SK-N-SH (cell line): ENCODE data around the gene LAMTOR4.

Experiments used
- CTCF ChIP-seq: fragments of 200-600 bp; sonication (generic); IDR thresholded peaks from 2 replicates; pipeline ENCODE4 v1.6.1; 2017; ENCODE audit warnings: antibody characterized with exemption, mild to moderate bottlenecking, moderate library complexity
- EZH2phosphoT487 ChIP-seq: fragments of 200-600 bp; sonication (generic); IDR thresholded peaks from 2 replicates; pipeline ENCODE4 v1.6.1; 2017; ENCODE audit warnings: low read depth, mixed run types, mild to moderate bottlenecking, antibody characterized with exemption, moderate library complexity, borderline replicate concordance
- FOXM1 ChIP-seq: IDR thresholded peaks from 2 replicates; pipeline ENCODE4 v1.4.0; 2012; ENCODE audit warnings: low read depth, mild to moderate bottlenecking
- MAX ChIP-seq: IDR thresholded peaks from 2 replicates; pipeline ENCODE4 v1.4.0; 2012; ENCODE audit warnings: low read depth
- POLR2AphosphoS5 ChIP-seq: IDR thresholded peaks from 2 replicates; pipeline ENCODE4 v1.6.1; 2012; ENCODE audit warnings: low read depth, low read length
- TAF1 ChIP-seq: IDR thresholded peaks from 2 replicates; pipeline ENCODE4 v1.6.1; 2012; ENCODE audit warnings: low read depth, mild to moderate bottlenecking, low read length, moderate library complexity, borderline replicate concordance

GRCh38 chr7:100105534-100105933 is 43.2 kb upstream of the LAMTOR4 start:
- TF ChIP-seq MAX (no peak), CTCF (no peak), EZH2phosphoT487 (no peak), FOXM1 (no peak), TAF1 (no peak), POLR2AphosphoS5 (no peak)
